Spleen (tissue), 11 donors: ENCODE measurements around the gene RTN3. TPM values are rescaled to one million over a fixed set of nuclear protein-coding genes. Genes with fewer than 3 reads are reported as not detected.

ENCODE experiments used
- DNase-seq: peaks from one replicate; pipeline ENCODE4 v3.0.0-alpha.2; 2020
- H3K27ac ChIP-seq, 8 donors: fragments of 200-600 bp; sonication (generic) in 7 of 8; 1 replicate in 4 of 8; 2 replicates in 4 of 8; pipeline versions ENCODE4 v1.5.0 to v1.8.0; 2016 to 2021; ENCODE audit warnings: inconsistent platforms in 4 of 8, mild to moderate bottlenecking in 4 of 8, moderate library complexity in 1 of 8
- H3K27me3 ChIP-seq, 7 donors: fragments of 200-600 bp; sonication (generic) in 6 of 7; replicated peaks in 1 of 7; 1 replicate in 4 of 7; 2 replicates in 3 of 7; pipeline versions ENCODE4 v1.5.0 to v1.8.0; 2016 to 2021; ENCODE audit warnings: inconsistent platforms in 3 of 7, mild to moderate bottlenecking in 1 of 7
- H3K36me3 ChIP-seq, 6 donors: fragments of 200-600 bp; sonication (generic) in 5 of 6; 1 replicate in 4 of 6; 2 replicates in 2 of 6; pipeline versions ENCODE4 v1.5.0 to v1.8.0; 2016 to 2021; ENCODE audit warnings: inconsistent platforms in 2 of 6
- H3K4me1 ChIP-seq, 6 donors: fragments of 200-600 bp; sonication (generic) in 5 of 6; 1 replicate in 3 of 6; 2 replicates in 3 of 6; pipeline versions ENCODE4 v1.5.0 to v1.8.0; 2016 to 2021; ENCODE audit warnings: inconsistent platforms in 3 of 6
- H3K4me3 ChIP-seq, 8 donors: fragments of 200-600 bp; sonication (generic) in 7 of 8; 1 replicate in 4 of 8; 2 replicates in 4 of 8; pipeline versions ENCODE4 v1.5.0 to v1.8.0; 2016 to 2021; ENCODE audit warnings: inconsistent platforms in 4 of 8, mild to moderate bottlenecking in 4 of 8, moderate library complexity in 2 of 8
- H3K9me3 ChIP-seq, 8 donors: fragments of 200-600 bp; sonication (generic) in 7 of 8; 1 replicate in 4 of 8; 2 replicates in 4 of 8; pipeline versions ENCODE4 v1.5.0 to v1.8.0; 2016 to 2021; ENCODE audit warnings: inconsistent platforms in 4 of 8
- POLR2A ChIP-seq, 3 donors: fragments of 450-650 bp; IDR thresholded peaks; one replicate each; pipeline ENCODE4 v1.5.1; 2017; ENCODE audit warnings: antibody characterized with exemption in 3 of 3, mild to moderate bottlenecking in 1 of 3
- POLR2AphosphoS5 ChIP-seq, 3 donors: sonication (generic); formaldehyde crosslinking; IDR thresholded peaks; one replicate each; pipeline ENCODE4 v1.5.1; 2017; ENCODE audit warnings: antibody characterized with exemption in 3 of 3
- WGBS, 5 donors: extraction: QIAGEN DNeasy Blood & Tissue Kit in 3 of 5; methylation state at CpG; one replicate each; pipeline versions ENCODE4 v1.1.5 to v1.1.7; 2013 to 2018; 5-methylcytosine and 5-hydroxymethylcytosine counted together
- intact Hi-C: fragments of 100-400 bp; cut with DNase I; formaldehyde crosslinking; loops from one replicate; pipeline ENCODE4 v1.15.0; 2023; ENCODE audit warnings: low total_unique reads
- polyA plus RNA-seq, 3 donors: library from polyadenylated mRNA; stranded (reverse); fragments of 200-250 nt; gene quantifications; one replicate each; pipeline ENCODE4 v1.2.1, GENCODE V29; 2013
- total RNA-seq, 7 donors: library from RNA; depleted of rRNA in 3 of 7; stranded (reverse); fragments of >200 nt in 3 of 7; fragmentation: NEBNext Ultra II Directional in 4 of 7; extraction: Animal tissue kit (Norgen Biotek cat#: 25700) in 4 of 7; gene quantifications; one replicate each; pipeline versions ENCODE4 v1.1.0 to v1.2.1, GENCODE V29; 2016 to 2021
- TF ChIP-seq, protein P1 (sequence below), 11 experiments: fragments of 200-600 bp in 7 of 11; fragments of 450-650 bp in 4 of 11; sonication (generic) in 4 of 11; IDR thresholded peaks in 8 of 11; conservative IDR thresholded peaks in 3 of 11; 1 replicate in 7 of 11; 2 replicates in 4 of 11; pipeline versions ENCODE4 v1.4.0 to v1.8.0; 2016 to 2021; ENCODE audit warnings: antibody characterized with exemption in 11 of 11, inconsistent platforms in 4 of 11, mild to moderate bottlenecking in 1 of 11
- donor health status: healthy with polysubstance abuse.
- donor health status: DM: no; HTN: no; CAD: no; lungs with moderate emphysema.
- donor health status: DM: no; HTN: no; CAD: no.
- donor health status: Bipolar disorder and iron deficiency.
- donor health status: healthy.
- donor health status: DM: no; HTN: no; CAD: no.
- donor health status: DM: yes; HTN: yes; CAD: no.

Gene RTN3
- total and polyA plus RNA-seq, 10 donors = 17.6 to 166 (median 76.2) TPM

DNA sequence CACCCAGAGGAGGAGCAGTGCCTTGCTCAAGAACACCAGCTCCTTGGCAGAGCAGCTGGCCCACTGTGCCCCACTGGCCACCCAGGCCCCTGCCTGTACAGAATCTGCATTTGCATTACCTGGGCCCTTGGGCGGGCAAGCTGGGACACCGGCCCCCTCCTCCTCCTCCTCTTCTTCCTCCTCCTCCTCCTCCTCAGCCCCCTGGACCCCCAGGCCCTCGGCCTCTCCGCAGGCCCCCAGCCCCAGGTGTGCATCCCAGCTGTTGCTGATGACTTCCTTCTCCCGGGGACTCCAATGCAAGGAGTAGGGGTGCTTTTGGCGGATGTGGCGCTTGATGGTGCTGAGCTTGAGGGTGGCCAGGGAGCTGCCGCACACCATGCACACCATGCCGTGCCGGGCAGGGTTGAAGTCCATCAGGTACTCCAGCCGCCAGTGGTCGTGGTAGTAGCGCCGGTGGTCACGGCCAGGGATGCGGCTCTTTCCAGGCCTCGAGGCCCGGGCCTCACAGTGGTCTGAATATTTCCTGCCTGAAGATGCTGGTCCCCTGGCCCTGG lies 84.5 kb downstream of the RTN3 start:
- H3K27ac ChIP-seq = no peak overlapping the region
- intact Hi-C loops = loop anchor here (5.0 kb wide), 1 partner anchor 387 kb away; no protein-coding TSS in a partner anchor
- peaks cover 0 to 21% (median 14%) of the 10 kb centered on the region in 7 donors for H3K27me3 ChIP-seq
- H3K4me3 ChIP-seq = no peak overlapping the region
- TF ChIP-seq POLR2AphosphoS5 (IDR thresholded peaks at IDR 0.05) = no peak
- TF ChIP-seq, protein P1, sequence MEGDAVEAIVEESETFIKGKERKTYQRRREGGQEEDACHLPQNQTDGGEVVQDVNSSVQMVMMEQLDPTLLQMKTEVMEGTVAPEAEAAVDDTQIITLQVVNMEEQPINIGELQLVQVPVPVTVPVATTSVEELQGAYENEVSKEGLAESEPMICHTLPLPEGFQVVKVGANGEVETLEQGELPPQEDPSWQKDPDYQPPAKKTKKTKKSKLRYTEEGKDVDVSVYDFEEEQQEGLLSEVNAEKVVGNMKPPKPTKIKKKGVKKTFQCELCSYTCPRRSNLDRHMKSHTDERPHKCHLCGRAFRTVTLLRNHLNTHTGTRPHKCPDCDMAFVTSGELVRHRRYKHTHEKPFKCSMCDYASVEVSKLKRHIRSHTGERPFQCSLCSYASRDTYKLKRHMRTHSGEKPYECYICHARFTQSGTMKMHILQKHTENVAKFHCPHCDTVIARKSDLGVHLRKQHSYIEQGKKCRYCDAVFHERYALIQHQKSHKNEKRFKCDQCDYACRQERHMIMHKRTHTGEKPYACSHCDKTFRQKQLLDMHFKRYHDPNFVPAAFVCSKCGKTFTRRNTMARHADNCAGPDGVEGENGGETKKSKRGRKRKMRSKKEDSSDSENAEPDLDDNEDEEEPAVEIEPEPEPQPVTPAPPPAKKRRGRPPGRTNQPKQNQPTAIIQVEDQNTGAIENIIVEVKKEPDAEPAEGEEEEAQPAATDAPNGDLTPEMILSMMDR (IDR thresholded peaks at IDR 0.05 in 8 of 11, conservative IDR thresholded peaks at IDR 0.05 in 3 of 11) = no peak
- TF ChIP-seq POLR2A (IDR thresholded peaks at IDR 0.05) = no peak
- WGBS, 5 donors = 83 to 91% (median 87%) methylated on average over 17 to 18 of the region's 18 CpGs
- H3K4me1 ChIP-seq = peaks cover 8 to 56% (median 25%) of the 10 kb centered on the region in 6 donors
- no peak for DNase-seq
- no peaks in the 10 kb centered on the region for H3K9me3 ChIP-seq
- peaks cover 0 to 27% (median 0%) of the 10 kb centered on the region in 6 donors for H3K36me3 ChIP-seq

DNA sequence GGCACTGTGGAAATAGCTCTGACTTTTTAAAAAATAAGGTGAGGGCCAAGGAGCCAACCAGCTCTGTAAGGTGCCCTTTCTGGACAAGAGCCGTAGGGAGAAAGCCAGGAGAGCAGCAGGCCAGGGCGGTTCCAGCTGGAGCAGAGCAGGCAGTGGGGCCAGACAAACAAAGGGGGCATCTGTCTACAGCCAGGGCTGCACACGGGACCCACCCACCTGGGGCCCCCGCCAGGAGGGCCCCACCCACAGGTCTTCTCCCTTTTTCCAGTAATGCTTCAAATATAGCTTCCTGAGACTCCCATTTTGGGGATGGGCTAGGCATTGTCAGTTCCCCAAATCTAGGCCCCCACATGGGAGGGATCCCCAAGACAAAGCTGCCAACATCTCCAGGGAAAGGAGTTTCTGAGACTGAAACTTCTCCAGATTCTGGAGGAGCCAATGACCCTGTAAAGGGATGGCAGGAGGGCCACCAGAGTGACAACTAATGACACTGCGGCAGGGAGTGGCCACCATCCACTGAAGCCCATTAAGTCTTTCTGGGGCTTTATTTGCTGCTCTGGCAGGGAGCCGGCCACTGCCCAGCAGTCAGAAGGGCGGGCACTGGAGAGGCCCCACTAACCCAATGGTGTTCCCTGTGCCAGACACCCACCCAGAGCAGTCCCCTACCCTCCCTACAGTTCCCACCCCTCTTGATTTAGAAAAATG lies 85.4 kb downstream of the RTN3 start:
- intact Hi-C loops = loop anchor here (5.0 kb wide), 1 partner anchor 386 kb away; no protein-coding TSS in a partner anchor
- H3K9me3 ChIP-seq = no peaks in the 10 kb centered on the region
- peaks cover 0 to 21% (median 14%) of the 10 kb centered on the region in 7 donors for H3K27me3 ChIP-seq
- H3K4me1 ChIP-seq = peaks cover 8 to 61% (median 25%) of the 10 kb centered on the region in 6 donors
- peak overlapping the region in 5 of 8 donors; percentile 85 to 96 (median 88) for H3K4me3 ChIP-seq
- peak overlapping the region in 4 of 8 donors; percentile 79 to 84 (median 83) for H3K27ac ChIP-seq
- WGBS, 5 donors = 63 to 85% (median 81%) methylated on average over 4 to 7 of the region's 7 CpGs
- TF ChIP-seq, protein P1 (IDR thresholded peaks at IDR 0.05 in 8 of 11, conservative IDR thresholded peaks at IDR 0.05 in 3 of 11) = no peak
- no peak for TF ChIP-seq POLR2AphosphoS5 (IDR thresholded peaks at IDR 0.05)
- TF ChIP-seq POLR2A (IDR thresholded peaks at IDR 0.05) = no peak
- peaks cover 0 to 20% (median 0%) of the 10 kb centered on the region in 6 donors for H3K36me3 ChIP-seq
- DNase-seq = no peak

DNA sequence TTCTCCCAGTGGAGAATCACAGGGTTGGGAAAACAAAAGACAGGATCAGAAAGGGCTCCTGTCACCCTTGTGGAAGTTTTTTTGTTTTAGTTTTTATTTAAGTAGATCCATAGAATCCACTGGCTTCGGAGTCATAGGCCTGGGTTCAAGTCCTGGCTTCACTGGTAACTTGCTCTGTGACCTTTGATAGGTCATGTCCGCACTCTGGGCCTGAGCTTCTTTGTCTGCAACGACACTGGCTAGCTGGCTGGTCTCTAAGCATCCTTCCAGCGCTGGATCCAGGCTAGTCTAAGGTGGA lies 85.9 kb downstream of the RTN3 start:
- Histone ChIP-seq H3K27me3 (peaks cover 0 to 21% (median 14%) of the 10 kb centered on the region in 7 donors), H3K27ac (peak overlapping the region in 6 of 8 donors; percentile 71 to 84 (median 82)), H3K36me3 (peaks cover 0 to 20% (median 0%) of the 10 kb centered on the region in 6 donors), H3K9me3 (no peaks in the 10 kb centered on the region), H3K4me3 (peak overlapping the region; percentile 76 to 96 (median 86)), H3K4me1 (peaks cover 8 to 61% (median 25%) of the 10 kb centered on the region in 6 donors)
- intact Hi-C loops = loop anchor here (5.0 kb wide), 1 partner anchor 385 kb away; no protein-coding TSS in a partner anchor
- no peak for DNase-seq
- 17 to 22% (median 19%) methylated on average over 4 of the region's 4 CpGs for WGBS, 5 donors
- TF ChIP-seq, protein P1 (IDR thresholded peaks at IDR 0.05 in 8 of 11, conservative IDR thresholded peaks at IDR 0.05 in 3 of 11) = no peak
- TF ChIP-seq POLR2AphosphoS5 (IDR thresholded peaks at IDR 0.05) (no peak), POLR2A (IDR thresholded peaks at IDR 0.05) (no peak)
